B cell (primary cell): Measurements from ENCODE around the gene CKAP5. TPM values are rescaled to one million over a fixed set of nuclear protein-coding genes. Genes with fewer than 3 reads are reported as not detected.

ENCODE experiments used
- ATAC-seq: fragments of 200-7000 bp; cut with Tn5 transposase; one replicate; pipeline ENCODE4 v1.10.0; 2021; ENCODE audit warnings: low read depth, mild to moderate bottlenecking, moderate number of reproducible peaks, moderate library complexity
- CTCF ChIA-PET: fragments of 350-600 bp; sonication (Branson Sonifier 250); formaldehyde crosslinking; loops from one replicate; lab custom pipeline; 2021; ENCODE audit warnings: antibody characterized with exemption, inconsistent platforms; lab: Charles Lee
- POLR2A ChIA-PET: fragments of 350-600 bp; sonication (Branson Sonifier 250); formaldehyde crosslinking; loops from one replicate; lab custom pipeline; 2021; ENCODE audit warnings: antibody characterized with exemption; lab: Charles Lee
- DNase-seq: peaks from one replicate; pipeline ENCODE4 v3.0.0; 2013
- H2AFZ ChIP-seq: 2 replicates; pipeline ENCODE4 v1.6.1; 2012; ENCODE audit warnings: mild to moderate bottlenecking, low read depth, low read length; ENCODE audit not compliant: insufficient read depth, poor library complexity, severe bottlenecking
- H3K27ac ChIP-seq, 2 donors: 1 replicate in 1 of 2; 2 replicates in 1 of 2; pipeline ENCODE4 v1.5.1; 2012 to 2013; ENCODE audit warnings: low read length in 2 of 2, mild to moderate bottlenecking in 2 of 2, moderate library complexity in 1 of 2
- H3K27me3 ChIP-seq, 4 experiments: fragments of 200-600 bp in 1 of 4; sonication (generic) in 1 of 4; replicated peaks in 1 of 4; 1 replicate in 2 of 4; 2 replicates in 2 of 4; pipeline versions ENCODE4 v1.6.1 to v1.7.0; 2013 to 2016; ENCODE audit warnings: low read length in 3 of 4, mild to moderate bottlenecking in 2 of 4, mixed read lengths in 1 of 4, moderate library complexity in 1 of 4; ENCODE audit not compliant: insufficient read depth in 4 of 4, control insufficient read depth in 3 of 4; ENCODE audit errors: control extremely low read depth in 1 of 4
- H3K36me3 ChIP-seq, 2 experiments: replicated peaks in 1 of 2; 1 replicate in 1 of 2; 2 replicates in 1 of 2; pipeline versions ENCODE4 v1.6.1 to v1.7.1; 2013; ENCODE audit warnings: low read length in 1 of 2; ENCODE audit not compliant: insufficient read depth in 2 of 2, control insufficient read depth in 1 of 2; ENCODE audit errors: control extremely low read depth in 1 of 2, extremely low read depth in 1 of 2
- H3K4me1 ChIP-seq, 2 donors: fragments of 200-600 bp in 1 of 2; sonication (generic) in 1 of 2; 1 replicate in 1 of 2; 2 replicates in 1 of 2; pipeline versions ENCODE4 v1.5.1 to v1.6.1; 2013 to 2017; ENCODE audit warnings: low read length in 2 of 2; ENCODE audit not compliant: control insufficient read depth in 2 of 2, insufficient read depth in 2 of 2
- H3K4me2 ChIP-seq: replicated peaks from 2 replicates; pipeline ENCODE3; 2012; ENCODE audit warnings: mild to moderate bottlenecking, low read depth, low read length; ENCODE audit not compliant: poor library complexity, severe bottlenecking
- H3K4me3 ChIP-seq, 5 experiments: fragments of 200-600 bp in 1 of 5; sonication (generic) in 1 of 5; 1 replicate in 3 of 5; 2 replicates in 2 of 5; pipeline versions ENCODE4 v1.5.1 to v1.7.0; 2011 to 2016; ENCODE audit warnings: low read length in 4 of 5, mild to moderate bottlenecking in 4 of 5, low read depth in 2 of 5, control low read depth in 1 of 5, moderate library complexity in 1 of 5; ENCODE audit not compliant: insufficient read depth in 1 of 5; ENCODE audit errors: control extremely low read depth in 1 of 5, extremely low read depth in 1 of 5
- H3K79me2 ChIP-seq: fragments of 200-600 bp; sonication (generic); one replicate; pipeline ENCODE4 v1.6.0; 2016; ENCODE audit warnings: low read length; ENCODE audit not compliant: control insufficient read depth, insufficient read depth
- H3K9ac ChIP-seq: fragments of 200-600 bp; sonication (generic); 2 replicates; pipeline ENCODE4 v1.6.1; 2017; ENCODE audit warnings: mild to moderate bottlenecking, low read length, moderate library complexity
- H3K9me3 ChIP-seq, 3 donors: one replicate each; pipeline versions ENCODE4 v1.6.1 to v1.7.1; 2013; ENCODE audit warnings: low read length in 2 of 3; ENCODE audit not compliant: control insufficient read depth in 2 of 3, insufficient read depth in 1 of 3; ENCODE audit errors: control extremely low read depth in 1 of 3
- H4K20me1 ChIP-seq: 2 replicates; pipeline ENCODE4 v1.6.0; 2012; ENCODE audit warnings: mild to moderate bottlenecking, low read length; ENCODE audit not compliant: insufficient read depth, control insufficient read depth, poor library complexity, severe bottlenecking
- H3K27ac Mint-ChIP-seq: one replicate; pipeline ENCODE4 v1.8.0; 2021; ENCODE audit warnings: mixed read lengths
- H3K27me3 Mint-ChIP-seq: one replicate; pipeline ENCODE4 v1.8.0; 2021; ENCODE audit warnings: mixed read lengths
- H3K4me1 Mint-ChIP-seq: one replicate; pipeline ENCODE4 v1.8.0; 2021; ENCODE audit warnings: mixed read lengths
- H3K4me3 Mint-ChIP-seq: one replicate; pipeline ENCODE4 v1.8.0; 2021; ENCODE audit warnings: mixed read lengths
- H3K9me3 Mint-ChIP-seq: one replicate; pipeline ENCODE4 v1.8.0; 2022; ENCODE audit warnings: mixed read lengths; ENCODE audit not compliant: insufficient read depth
- EZH2 ChIP-seq: IDR thresholded peaks from 2 replicates; pipeline ENCODE4 v1.6.1; 2012; ENCODE audit warnings: borderline replicate concordance, low read depth, mild to moderate bottlenecking, moderate library complexity, low read length; ENCODE audit not compliant: insufficient read depth, poor library complexity, severe bottlenecking
- WGBS: methylation state at CpG from one replicate; pipeline ENCODE4 v1.1.5; 2013; ENCODE audit warnings: missing lambda C conversion rate; ENCODE audit not compliant: insufficient coverage; 5-methylcytosine and 5-hydroxymethylcytosine counted together
- intact Hi-C: fragments of 100-400 bp; cut with micrococcal nuclease; formaldehyde crosslinking; loops from one replicate; pipeline ENCODE4 v1.10.0; 2022
- polyA plus RNA-seq: library from polyadenylated mRNA; depleted of rRNA; stranded (reverse); fragments of >200 nt; gene quantifications from 2 replicates; pipeline ENCODE4 v1.2.3, GENCODE V29; 2012
- total RNA-seq, 2 donors: library from RNA; stranded (reverse); fragments of 120-200 nt in 1 of 2; gene quantifications; 1 replicate in 1 of 2; 2 replicates in 1 of 2; pipeline versions ENCODE4 v1.2.3 to v1.2.4, GENCODE V29; 2013 to 2022
- TF ChIP-seq, protein P1 (sequence below): fragments of 200-600 bp; IDR thresholded peaks from one replicate; pipeline ENCODE4 v1.8.0; 2022; ENCODE audit warnings: antibody characterized with exemption, mild to moderate bottlenecking

The CKAP5 gene
- total and polyA plus RNA-seq, 2 donors (not counting 1 experiment from before 2014, with no cell fraction given): 7.3 to 54.3 TPM

DNA sequence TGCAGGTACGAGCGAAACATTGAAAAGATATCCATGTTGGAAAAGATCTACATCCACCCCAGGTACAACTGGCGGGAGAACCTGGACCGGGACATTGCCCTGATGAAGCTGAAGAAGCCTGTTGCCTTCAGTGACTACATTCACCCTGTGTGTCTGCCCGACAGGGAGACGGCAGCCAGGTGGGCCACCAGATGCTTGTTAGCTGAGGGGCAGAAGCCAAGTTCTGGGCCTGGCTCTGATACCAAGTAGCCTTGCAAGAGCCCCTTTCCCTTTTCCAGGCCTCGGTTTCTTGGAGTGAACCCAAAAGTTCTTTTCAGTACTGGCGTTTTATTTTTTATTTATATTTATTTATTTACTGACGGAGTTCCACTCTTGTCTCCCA, 117.4 kb downstream of the CKAP5 start:
- intact Hi-C loops: no loop called here
- no peak overlapping the region for H3K27ac Mint-ChIP-seq
- Histone ChIP-seq H3K9ac (no peak overlapping the region), H3K4me1 (no peaks in the 10 kb centered on the region), H3K27ac (no peak overlapping the region), H3K4me3 (no peak overlapping the region), H3K9me3 (no peaks in the 10 kb centered on the region), H3K79me2 (no peaks in the 10 kb centered on the region), H2AFZ (no peak overlapping the region), H3K4me2 (no peak overlapping the region), H4K20me1 (no peaks in the 10 kb centered on the region), H3K27me3 (no peaks in the 10 kb centered on the region), H3K36me3 (no peaks in the 10 kb centered on the region)
- DNase-seq (no peak), ATAC-seq (no peak)
- WGBS: 94% methylated on average over 6 of the region's 9 CpGs
- CTCF ChIA-PET: no interaction called here
- TF ChIP-seq EZH2: no peak
- TF ChIP-seq, protein P1, sequence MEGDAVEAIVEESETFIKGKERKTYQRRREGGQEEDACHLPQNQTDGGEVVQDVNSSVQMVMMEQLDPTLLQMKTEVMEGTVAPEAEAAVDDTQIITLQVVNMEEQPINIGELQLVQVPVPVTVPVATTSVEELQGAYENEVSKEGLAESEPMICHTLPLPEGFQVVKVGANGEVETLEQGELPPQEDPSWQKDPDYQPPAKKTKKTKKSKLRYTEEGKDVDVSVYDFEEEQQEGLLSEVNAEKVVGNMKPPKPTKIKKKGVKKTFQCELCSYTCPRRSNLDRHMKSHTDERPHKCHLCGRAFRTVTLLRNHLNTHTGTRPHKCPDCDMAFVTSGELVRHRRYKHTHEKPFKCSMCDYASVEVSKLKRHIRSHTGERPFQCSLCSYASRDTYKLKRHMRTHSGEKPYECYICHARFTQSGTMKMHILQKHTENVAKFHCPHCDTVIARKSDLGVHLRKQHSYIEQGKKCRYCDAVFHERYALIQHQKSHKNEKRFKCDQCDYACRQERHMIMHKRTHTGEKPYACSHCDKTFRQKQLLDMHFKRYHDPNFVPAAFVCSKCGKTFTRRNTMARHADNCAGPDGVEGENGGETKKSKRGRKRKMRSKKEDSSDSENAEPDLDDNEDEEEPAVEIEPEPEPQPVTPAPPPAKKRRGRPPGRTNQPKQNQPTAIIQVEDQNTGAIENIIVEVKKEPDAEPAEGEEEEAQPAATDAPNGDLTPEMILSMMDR: no peak
- no peak overlapping the region for H3K4me3 Mint-ChIP-seq
- no peaks in the 10 kb centered on the region for H3K4me1 Mint-ChIP-seq
- POLR2A ChIA-PET: no interaction called here
- H3K27me3 Mint-ChIP-seq: no peaks in the 10 kb centered on the region
- no peaks in the 10 kb centered on the region for H3K9me3 Mint-ChIP-seq

DNA sequence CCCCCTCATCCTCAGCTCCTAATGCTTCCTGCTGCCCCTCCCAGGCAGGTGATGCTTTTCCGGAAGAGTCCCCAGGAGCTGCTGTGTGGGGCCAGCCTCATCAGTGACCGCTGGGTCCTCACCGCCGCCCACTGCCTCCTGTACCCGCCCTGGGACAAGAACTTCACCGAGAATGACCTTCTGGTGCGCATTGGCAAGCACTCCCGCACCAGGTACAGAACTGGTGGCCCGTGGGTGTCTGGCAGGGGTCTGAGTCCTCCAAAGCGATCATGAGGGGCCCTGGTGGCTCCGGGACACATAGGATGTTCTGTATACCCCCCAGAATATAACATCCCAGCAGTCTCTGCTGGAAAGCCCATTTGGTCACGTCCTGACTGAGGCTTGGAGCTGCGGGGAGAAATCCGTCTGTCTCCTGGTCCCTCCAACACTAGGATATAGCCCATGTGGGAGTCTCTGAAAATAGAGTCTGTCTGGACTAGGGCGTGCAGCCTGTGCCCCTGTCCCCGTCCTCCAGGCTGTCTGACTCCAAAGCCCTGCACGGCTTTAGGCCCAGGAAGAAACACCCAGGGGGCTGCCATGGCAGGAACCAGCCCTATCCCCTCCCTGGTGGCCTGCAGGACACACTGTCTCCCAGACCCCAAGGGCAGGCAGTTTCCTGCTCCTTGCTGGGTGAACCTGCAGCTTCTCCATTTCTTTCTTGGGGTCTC, 118.0 kb downstream of the CKAP5 start:
- H3K27ac Mint-ChIP-seq: no peak overlapping the region
- WGBS: 90% methylated on average over 17 of the region's 17 CpGs
- CTCF ChIA-PET: no interaction called here

More for the DNA sequence above, 118.0 kb downstream of the CKAP5 start:
- ATAC-seq (no peak), DNase-seq (no peak)
- H3K27me3 Mint-ChIP-seq: no peaks in the 10 kb centered on the region
- no peak overlapping the region for H3K27ac ChIP-seq
- H3K4me3 Mint-ChIP-seq: no peak overlapping the region
- H3K4me1 ChIP-seq: no peaks in the 10 kb centered on the region
- H3K9ac ChIP-seq: no peak overlapping the region
- no peak for TF ChIP-seq EZH2
- TF ChIP-seq, protein P1: no peak
- H3K9me3 ChIP-seq: no peaks in the 10 kb centered on the region
- no peaks in the 10 kb centered on the region for H3K4me1 Mint-ChIP-seq
- no peaks in the 10 kb centered on the region for H3K9me3 Mint-ChIP-seq
- H3K36me3 ChIP-seq: no peaks in the 10 kb centered on the region
- intact Hi-C loops: no loop called here
- no peaks in the 10 kb centered on the region for H3K79me2 ChIP-seq
- no peaks in the 10 kb centered on the region for H4K20me1 ChIP-seq
- H3K27me3 ChIP-seq: no peaks in the 10 kb centered on the region
- POLR2A ChIA-PET: no interaction called here
- H2AFZ ChIP-seq: no peak overlapping the region
- H3K4me3 ChIP-seq: no peak overlapping the region
- no peak overlapping the region for H3K4me2 ChIP-seq
